Stimulated activated effector memory CD8-positive, alpha-beta T cell treated with anti-CD3 and anti-CD28 coated beads, Interleukin-12 subunit alpha, Interleukin-12 subunit beta, amount 100 ng/mL, for 72 hours (primary cell): ENCODE measurements around the gene NEUROG1.

ENCODE experiments used
- ATAC-seq: fragments of 150-1000 bp; cut with Tn5 transposase; 2 replicates; pipeline ENCODE4 v1.10.0; 2021
- DNase-seq, 2 donors: peaks; one replicate each; pipeline ENCODE4 v3.0.0; 2021 to 2022; ENCODE audit warnings: low spot score in 2 of 2
- H3K27ac Mint-ChIP-seq: one replicate; pipeline ENCODE4 v1.8.0; 2022; ENCODE audit warnings: mild to moderate bottlenecking, mixed read lengths
- H3K36me3 Mint-ChIP-seq: one replicate; pipeline ENCODE4 v1.8.0; 2022; ENCODE audit warnings: mild to moderate bottlenecking, mixed read lengths
- H3K4me1 Mint-ChIP-seq: one replicate; pipeline ENCODE4 v1.8.0; 2022; ENCODE audit warnings: mixed read lengths
- H3K4me3 Mint-ChIP-seq: one replicate; pipeline ENCODE4 v1.8.0; 2022; ENCODE audit warnings: mild to moderate bottlenecking, mixed read lengths
- H3K9me3 Mint-ChIP-seq: one replicate; pipeline ENCODE4 v1.8.0; 2022; ENCODE audit warnings: mixed read lengths

NEUROG1 gene

DNA sequence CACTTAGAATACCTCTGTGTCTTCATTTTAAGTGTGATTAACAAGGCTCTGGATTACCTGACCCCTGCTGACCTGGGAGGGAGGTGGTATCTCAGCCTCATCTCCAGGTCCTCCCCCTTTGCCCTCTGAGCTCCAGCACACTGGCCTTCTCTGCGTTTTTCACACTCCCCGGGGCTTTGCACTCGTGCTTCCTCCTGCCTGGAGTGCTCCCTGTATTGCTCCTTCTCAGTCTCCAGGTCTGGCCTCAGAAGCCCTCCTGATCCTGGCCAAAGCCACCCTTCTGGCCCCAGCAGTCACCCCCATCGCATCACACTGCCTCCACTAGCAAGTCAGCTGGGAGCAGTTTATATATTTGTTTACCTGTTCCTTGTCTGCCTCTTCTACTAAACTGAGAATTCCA lies 13.6 kb upstream of the NEUROG1 start:
- ATAC-seq (no peak), DNase-seq (no peak)
- Mint-ChIP-seq H3K27ac (no peak overlapping the region), H3K9me3 (no peaks in the 10 kb centered on the region), H3K36me3 (no peaks in the 10 kb centered on the region), H3K4me1 (peaks cover 3% of the 10 kb centered on the region), H3K4me3 (no peak overlapping the region)

DNA sequence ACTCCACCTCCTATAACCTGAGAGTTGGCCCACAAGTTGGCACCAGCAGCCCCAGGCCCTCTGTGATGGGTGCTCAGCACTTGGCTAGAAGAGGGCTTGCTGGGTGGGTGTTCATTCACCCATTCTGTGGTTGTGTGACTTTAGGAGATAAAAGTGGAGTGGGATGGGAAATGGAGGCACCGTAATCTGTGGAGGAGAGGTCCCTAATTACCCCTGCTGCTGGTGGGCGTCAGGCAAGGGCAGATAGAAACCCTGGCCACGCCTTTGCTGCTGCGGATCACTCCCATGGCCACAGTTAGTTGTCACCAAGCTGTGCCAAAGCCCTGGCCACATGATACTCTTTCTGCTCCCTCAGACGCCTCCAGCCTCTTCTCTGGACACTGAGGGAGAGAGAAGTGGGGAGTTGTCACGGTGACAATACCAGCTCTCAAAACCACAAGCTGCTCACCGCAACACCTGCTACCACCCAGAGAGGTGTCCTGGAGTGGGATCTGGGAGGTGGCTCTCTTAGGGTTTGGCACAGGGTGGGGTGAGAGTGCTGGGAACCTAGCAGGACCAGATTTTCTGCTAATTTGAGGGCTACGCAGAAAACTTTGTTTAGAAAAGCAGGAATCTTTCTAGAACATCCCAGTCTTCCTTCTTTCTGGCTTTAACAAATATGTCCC lies 12.0 kb upstream of the NEUROG1 start:
- Mint-ChIP-seq H3K4me3 (no peak overlapping the region), H3K27ac (no peak overlapping the region), H3K4me1 (peaks cover 15% of the 10 kb centered on the region), H3K36me3 (no peaks in the 10 kb centered on the region), H3K9me3 (no peaks in the 10 kb centered on the region)
- ATAC-seq: no peak
- no peak for DNase-seq

DNA sequence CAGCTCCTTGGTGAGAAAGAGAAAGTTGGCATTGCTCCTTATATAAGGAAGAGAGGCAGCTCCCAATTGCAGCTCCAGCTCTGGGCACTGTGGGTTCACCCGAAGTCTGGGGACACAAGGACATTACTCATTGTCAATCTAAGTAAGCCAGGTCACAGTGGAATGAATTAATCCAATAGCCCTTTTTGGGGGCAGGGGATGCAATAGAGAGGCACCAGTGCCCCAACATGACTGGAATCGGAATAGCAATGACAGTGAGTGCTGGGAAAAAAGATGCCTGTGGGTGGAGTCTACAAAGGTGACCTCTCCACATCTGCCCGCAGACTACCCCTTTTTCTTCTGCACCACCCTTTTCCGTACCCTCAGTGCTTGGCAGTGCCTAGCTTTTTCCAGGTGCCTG lies 11.1 kb upstream of the NEUROG1 start:
- Mint-ChIP-seq H3K4me1 (peaks cover 15% of the 10 kb centered on the region), H3K9me3 (no peaks in the 10 kb centered on the region), H3K4me3 (no peak overlapping the region), H3K27ac (no peak overlapping the region), H3K36me3 (no peaks in the 10 kb centered on the region)
- DNase-seq (no peak), ATAC-seq (no peak)

DNA sequence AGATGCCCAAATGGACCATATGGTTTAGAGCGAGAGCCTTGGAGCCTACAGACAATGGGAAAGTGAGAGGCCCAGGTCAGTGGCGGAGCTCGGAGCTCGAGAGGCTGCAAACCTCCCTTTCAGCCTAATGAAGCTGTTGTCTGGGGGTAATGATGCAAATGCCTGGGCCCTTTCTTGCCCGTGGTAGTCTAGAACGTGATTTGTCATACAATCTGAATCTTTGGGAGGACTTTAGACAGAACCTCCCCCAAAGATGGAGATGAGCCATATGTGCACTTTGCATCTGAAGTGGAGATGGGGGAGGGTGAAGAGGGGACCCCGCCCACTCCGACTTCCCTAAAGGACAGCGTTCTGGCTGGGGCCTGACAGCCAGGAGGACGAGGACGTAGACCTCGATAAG lies 10.3 kb upstream of the NEUROG1 start:
- no peaks in the 10 kb centered on the region for H3K36me3 Mint-ChIP-seq
- ATAC-seq: no peak
- no peaks in the 10 kb centered on the region for H3K9me3 Mint-ChIP-seq
- H3K27ac Mint-ChIP-seq: no peak overlapping the region
- DNase-seq: no peak
- H3K4me1 Mint-ChIP-seq: peaks cover 15% of the 10 kb centered on the region
- H3K4me3 Mint-ChIP-seq: no peak overlapping the region

DNA sequence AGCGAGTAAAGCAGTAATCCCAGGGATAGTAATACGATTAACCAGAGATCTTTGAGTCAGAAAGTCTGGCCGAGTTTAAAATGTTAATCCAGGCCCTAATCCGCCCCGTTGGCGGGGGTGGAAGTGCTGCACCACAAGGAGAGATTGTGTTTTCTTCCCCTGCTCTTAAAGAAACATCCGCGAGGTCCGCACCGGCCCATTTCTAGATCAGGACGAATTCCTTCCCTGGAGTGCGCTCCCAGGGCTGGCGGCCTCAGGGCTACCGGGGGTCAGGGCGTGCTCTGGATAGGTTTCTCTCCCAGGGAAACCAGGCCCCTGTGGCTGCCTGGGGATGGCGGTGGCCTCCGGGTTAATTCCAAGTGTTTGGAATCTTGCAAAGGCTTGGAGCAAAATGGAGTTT lies 9.3 kb upstream of the NEUROG1 start:
- H3K9me3 Mint-ChIP-seq: no peaks in the 10 kb centered on the region

DNA sequence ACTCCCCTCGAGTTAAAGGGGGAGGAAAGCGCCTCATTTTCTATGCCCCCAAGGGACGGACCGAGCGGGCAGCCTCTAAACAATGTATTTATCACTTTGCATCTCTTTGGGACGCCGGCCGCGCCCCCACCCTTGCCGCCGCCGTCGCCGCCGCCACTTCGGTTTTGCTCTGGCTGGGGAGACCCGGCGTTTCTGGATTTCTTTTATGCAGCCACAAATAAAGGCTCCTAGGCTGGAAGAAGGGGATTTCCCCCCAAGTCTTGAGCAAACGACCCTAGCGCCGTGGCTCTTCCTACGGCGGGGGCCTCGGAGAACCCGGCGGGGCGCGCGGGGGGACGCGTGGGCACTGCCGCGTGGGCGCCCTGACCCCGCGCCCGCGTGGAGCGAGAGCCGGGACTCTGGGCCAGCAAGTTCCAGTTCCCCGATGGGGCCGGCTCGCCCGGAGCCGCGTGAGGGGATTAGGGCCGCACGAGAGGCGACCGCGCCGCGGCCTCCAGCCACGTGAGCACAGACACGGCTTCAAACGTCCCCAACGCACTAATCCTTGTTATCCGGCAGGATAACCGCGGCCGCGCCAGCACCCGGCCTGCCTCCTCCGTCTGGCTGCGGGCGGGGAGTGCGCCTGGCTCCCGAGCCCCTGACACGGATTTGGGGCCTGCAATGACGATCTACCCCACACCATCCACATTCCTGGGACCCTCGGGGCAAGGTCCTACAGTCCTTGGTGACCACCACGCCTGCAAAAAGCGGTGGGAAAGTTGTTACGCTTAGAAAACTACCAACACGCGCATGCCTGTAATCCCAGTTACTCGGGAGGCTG lies 7.9 kb upstream of the NEUROG1 start:
- Mint-ChIP-seq H3K27ac (peak overlapping the region; percentile 72), H3K36me3 (no peaks in the 10 kb centered on the region), H3K9me3 (no peaks in the 10 kb centered on the region), H3K4me1 (peaks cover 15% of the 10 kb centered on the region), H3K4me3 (peak overlapping the region; percentile 81)
- DNase-seq (no peak), ATAC-seq (peak; percentile 12)

More for the DNA sequence above, 9.3 kb upstream of the NEUROG1 start:
- Mint-ChIP-seq H3K4me1 (peaks cover 15% of the 10 kb centered on the region), H3K4me3 (peak overlapping the region; percentile 81), H3K27ac (no peak overlapping the region), H3K36me3 (no peaks in the 10 kb centered on the region)
- DNase-seq: no peak
- no peak for ATAC-seq

DNA sequence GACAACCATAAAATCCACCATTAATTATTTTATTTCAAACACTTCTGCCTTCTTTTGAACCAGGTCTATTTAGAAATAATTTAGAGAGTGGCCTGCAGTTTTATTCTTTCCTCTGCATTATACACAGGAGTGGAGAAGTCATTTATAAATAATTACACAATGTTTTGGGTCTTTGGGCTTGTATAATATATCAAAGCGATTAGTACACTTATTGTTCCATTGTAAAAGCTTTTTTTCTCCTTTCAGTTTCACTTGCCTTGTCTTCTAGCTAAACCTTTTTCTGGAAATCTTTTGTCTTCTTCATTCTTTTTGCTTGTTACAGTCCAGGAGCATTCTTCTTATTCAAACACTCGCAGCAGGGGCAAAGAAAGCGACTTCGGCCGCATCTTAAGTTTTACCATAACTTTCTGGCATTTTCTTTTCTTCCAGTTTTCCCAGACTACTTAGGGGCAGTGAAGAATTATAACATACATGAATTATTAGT lies 7.3 kb upstream of the NEUROG1 start:
- H3K9me3 Mint-ChIP-seq: no peaks in the 10 kb centered on the region
- H3K4me3 Mint-ChIP-seq: peak overlapping the region; percentile 81
- peaks cover 15% of the 10 kb centered on the region for H3K4me1 Mint-ChIP-seq
- ATAC-seq (no peak), DNase-seq (no peak)
- no peaks in the 10 kb centered on the region for H3K36me3 Mint-ChIP-seq
- no peak overlapping the region for H3K27ac Mint-ChIP-seq

DNA sequence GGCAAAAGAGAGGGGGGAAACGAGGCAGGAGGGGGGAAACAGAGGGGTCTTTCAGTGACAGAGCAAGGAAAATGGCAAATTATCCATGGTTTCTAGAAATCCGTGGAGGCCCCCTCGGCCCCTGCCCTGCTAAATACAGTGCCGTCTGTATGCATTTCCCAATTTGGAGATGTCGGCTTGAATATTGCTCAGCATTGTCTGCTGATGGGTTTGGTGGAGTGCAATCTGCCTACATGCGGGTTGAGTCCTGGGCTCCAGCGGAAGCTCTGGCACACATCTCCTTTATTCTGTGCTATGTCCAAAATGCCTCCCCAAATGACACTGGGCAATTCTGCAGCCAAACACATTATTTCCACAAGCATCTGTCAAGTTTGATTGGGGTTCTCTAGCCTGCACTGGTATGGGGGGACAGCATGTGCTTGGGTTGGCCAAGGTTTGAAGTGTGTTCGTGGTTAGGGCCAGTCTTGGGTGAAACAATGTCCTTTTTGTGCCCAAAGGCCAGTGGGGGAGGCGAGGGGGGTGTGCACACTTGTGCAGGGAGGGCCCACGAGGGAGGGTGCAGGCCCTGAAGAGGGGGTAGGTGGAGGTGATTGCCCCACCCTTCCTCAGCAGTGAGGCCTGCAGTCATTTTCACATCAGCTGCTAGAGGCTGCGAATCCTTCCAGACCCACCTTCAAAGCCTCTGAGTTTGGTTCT lies 6.2 kb upstream of the NEUROG1 start:
- H3K9me3 Mint-ChIP-seq: no peaks in the 10 kb centered on the region
- no peak overlapping the region for H3K27ac Mint-ChIP-seq
- H3K36me3 Mint-ChIP-seq: no peaks in the 10 kb centered on the region
- H3K4me1 Mint-ChIP-seq: peaks cover 15% of the 10 kb centered on the region
- H3K4me3 Mint-ChIP-seq: no peak overlapping the region
- DNase-seq: no peak
- ATAC-seq: no peak

DNA sequence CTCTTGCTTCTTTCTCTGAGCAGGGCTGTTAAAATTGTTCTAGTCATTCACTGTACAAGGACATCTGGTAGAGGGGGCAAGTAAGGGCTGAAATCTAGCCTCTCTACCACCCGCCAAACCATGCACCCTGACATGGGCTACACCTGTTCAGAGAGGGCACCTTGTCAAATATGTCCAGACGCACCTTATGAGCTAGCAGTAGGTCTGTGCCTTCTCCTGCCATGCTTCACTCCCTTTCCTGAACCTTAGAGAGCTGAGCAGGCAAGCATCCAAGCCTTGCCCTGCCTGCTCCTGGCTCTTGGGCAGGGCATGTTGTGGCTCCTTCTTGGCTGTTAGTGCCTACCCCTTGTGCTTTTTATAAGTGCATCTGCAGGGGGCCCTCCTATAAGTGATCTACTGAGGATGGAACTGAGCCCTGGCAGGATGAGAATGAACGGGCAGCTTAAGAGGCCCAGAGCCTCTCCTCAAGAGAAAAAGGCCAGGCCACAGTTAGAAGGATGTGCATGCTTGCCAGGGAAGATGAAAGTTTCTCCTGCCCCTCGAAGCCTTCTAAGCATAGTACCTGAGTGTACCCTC lies 3.8 kb upstream of the NEUROG1 start:
- Mint-ChIP-seq H3K9me3 (no peaks in the 10 kb centered on the region), H3K4me3 (no peak overlapping the region), H3K27ac (no peak overlapping the region), H3K4me1 (peaks cover 19% of the 10 kb centered on the region), H3K36me3 (no peaks in the 10 kb centered on the region)
- ATAC-seq: no peak
- no peak for DNase-seq

DNA sequence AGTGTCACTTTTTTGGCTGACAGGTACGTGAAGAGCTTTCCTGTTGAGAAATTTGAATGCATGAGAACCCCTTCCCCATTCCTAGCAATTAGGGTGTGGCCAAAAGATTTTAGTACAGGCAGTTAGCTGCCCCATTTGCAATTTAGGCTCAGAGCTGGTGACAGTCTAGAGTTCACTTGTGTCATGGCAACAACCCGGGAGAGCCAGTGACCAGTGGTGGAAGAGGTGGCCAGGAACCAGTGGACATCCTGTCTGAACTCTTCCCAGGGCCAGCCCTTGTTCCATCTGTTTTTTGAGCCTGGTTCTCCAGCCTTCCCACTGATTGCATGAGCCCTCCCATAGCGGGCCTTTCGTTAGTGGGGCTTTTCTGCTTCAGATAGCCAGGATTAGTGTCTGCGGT lies 2.5 kb upstream of the NEUROG1 start:
- H3K9me3 Mint-ChIP-seq: no peaks in the 10 kb centered on the region
- no peak overlapping the region for H3K4me3 Mint-ChIP-seq
- H3K4me1 Mint-ChIP-seq: peaks cover 13% of the 10 kb centered on the region
- ATAC-seq: no peak
- DNase-seq: no peak
- no peaks in the 10 kb centered on the region for H3K36me3 Mint-ChIP-seq
- no peak overlapping the region for H3K27ac Mint-ChIP-seq

DNA sequence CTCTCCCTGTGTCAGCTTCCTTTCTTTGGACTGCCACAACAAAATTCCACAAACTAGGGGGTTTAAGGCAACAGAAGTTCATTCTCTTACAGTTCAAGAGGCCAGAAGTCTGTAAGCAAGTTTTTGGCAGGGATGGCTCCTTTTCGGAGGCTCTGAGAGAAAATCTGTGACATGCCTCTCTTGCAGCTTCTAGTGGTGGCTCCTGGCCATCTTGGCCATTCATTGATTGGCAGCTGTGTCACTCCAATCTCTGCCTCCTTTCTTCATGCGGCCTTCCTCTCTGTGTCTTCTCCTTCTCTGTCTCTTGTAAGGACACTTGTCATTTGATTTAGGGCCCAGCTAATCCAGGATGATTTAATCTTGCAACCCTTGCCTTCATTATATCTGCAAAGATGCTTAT lies 2.0 kb upstream of the NEUROG1 start:
- DNase-seq (no peak), ATAC-seq (no peak)
- Mint-ChIP-seq H3K9me3 (no peaks in the 10 kb centered on the region), H3K27ac (no peak overlapping the region), H3K36me3 (no peaks in the 10 kb centered on the region), H3K4me1 (peaks cover 9% of the 10 kb centered on the region), H3K4me3 (no peak overlapping the region)

DNA sequence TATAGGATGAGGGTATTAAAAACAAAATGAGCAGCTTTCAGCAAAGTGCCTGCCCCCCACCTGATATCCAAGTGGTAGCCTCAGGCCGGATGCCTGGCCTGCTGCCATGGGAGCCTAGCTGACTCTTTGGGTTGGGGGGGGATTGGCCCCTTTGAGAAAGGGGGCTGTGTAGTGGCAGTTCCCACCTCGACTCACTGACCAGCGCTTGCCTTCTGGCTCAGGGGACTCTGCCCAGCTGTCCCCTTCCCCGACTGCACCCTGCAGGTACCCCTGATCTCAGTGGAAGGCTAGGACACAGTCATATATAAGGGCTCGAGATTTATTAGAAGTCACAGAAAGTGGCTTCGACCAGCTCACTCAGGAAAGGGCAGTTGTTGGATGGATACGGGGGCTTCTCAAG lies 1.5 kb upstream of the NEUROG1 start:
- H3K36me3 Mint-ChIP-seq: no peaks in the 10 kb centered on the region
- no peaks in the 10 kb centered on the region for H3K9me3 Mint-ChIP-seq
- H3K4me3 Mint-ChIP-seq: no peak overlapping the region
- DNase-seq (no peak), ATAC-seq (no peak)
- no peak overlapping the region for H3K27ac Mint-ChIP-seq
- peaks cover 9% of the 10 kb centered on the region for H3K4me1 Mint-ChIP-seq

DNA sequence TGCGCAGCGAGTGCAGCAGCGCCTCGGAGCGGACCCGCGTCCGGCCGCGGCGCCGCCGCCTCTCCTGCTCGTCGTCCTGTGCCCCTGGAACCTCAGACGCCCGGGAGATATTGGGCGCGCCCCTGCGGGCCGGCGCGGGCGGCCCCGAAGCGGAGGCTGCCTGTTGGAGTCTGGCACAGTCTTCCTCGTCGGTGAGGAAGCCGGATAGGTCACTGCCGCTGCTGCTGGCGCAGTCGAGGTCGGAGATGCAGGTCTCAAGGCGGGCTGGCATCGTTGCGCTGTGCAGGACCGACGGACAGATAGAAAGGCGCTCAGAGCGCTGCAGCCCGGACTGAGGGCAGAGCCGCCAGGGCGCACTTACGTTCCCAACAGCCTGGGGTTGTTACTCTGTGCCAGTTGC lies 344 bp downstream of the NEUROG1 start:
- no peak overlapping the region for H3K27ac Mint-ChIP-seq

DNA sequence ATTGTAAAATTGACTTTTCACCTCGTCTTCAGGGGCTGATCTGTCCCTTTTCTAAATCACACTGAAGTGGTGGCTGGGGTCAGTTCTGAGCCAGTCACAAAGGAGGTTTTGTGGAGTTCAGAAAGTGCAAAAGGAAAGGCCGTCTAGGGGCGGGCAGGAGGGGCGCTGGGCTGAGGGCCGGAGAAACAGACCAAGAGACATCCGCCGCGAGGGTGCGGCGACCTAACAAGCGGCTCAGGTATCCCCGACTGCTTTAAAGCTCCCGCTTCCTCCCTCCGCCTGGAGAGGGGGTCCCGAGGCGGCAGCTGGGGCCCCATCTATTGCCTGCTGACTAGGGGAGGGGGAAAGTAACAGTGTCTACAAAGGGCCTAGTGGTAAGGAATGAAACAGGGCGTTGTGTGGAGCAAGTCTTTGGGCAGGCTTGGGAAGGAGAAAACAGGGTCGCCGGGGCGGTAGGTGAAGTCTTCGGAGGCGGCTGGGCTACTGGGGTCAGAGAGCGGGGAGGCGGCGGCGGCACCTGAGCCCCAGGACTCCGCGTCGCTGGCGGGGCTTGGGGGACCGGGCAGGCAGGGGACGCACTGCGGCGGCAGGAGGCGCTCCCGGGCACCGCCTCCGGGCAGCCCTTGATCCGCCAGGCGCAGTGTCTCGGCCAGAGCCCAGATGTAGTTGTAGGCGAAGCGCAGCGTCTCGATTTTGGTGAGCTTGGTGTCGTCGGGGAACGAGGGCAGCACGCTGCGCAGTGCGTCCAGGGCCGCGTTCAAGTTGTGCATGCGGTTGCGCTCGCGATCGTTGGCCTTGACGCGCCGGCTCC lies 950 bp downstream of the NEUROG1 start:
- no peak for ATAC-seq
- H3K4me3 Mint-ChIP-seq: peak overlapping the region; percentile 11
- peaks cover 9% of the 10 kb centered on the region for H3K4me1 Mint-ChIP-seq
- no peak for DNase-seq
- no peaks in the 10 kb centered on the region for H3K9me3 Mint-ChIP-seq
- no peaks in the 10 kb centered on the region for H3K36me3 Mint-ChIP-seq
- no peak overlapping the region for H3K27ac Mint-ChIP-seq

More for the DNA sequence above, 344 bp downstream of the NEUROG1 start:
- no peak overlapping the region for H3K4me3 Mint-ChIP-seq
- DNase-seq (no peak), ATAC-seq (no peak)
- H3K9me3 Mint-ChIP-seq: no peaks in the 10 kb centered on the region
- H3K36me3 Mint-ChIP-seq: no peaks in the 10 kb centered on the region
- H3K4me1 Mint-ChIP-seq: peaks cover 9% of the 10 kb centered on the region

DNA sequence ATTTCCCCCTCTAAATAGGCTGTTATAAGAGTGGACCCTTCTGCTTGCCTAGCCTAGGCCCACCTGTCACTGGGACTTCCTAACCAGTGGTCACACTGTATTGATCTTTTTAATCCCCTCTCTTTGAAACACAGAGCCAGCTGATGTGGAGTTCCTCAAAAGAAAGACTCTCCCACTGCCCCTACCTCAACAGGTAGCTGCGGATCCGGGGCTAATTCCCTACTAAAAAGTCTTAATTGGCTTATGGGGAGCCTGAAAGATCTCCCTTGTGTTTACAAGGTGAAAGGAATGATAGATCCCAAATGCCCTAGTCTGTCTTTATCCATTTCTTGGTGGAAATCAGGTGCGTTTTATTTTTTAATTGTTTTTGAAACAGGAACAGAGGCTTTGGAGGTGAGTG lies 2.0 kb downstream of the NEUROG1 start:
- Mint-ChIP-seq H3K27ac (no peak overlapping the region), H3K36me3 (no peaks in the 10 kb centered on the region), H3K4me3 (no peak overlapping the region), H3K4me1 (peaks cover 9% of the 10 kb centered on the region), H3K9me3 (no peaks in the 10 kb centered on the region)
- ATAC-seq: no peak
- DNase-seq: no peak
